Mucosa of descending colon (tissue), 3 donors: ENCODE data around the gene FLYWCH1. TPM values are rescaled to one million over a fixed set of nuclear protein-coding genes. Genes with fewer than 3 reads are reported as not detected.
"Not testable (repeated sequence)": the region's sequence is repeated elsewhere in the genome, so short reads cannot be mapped to it uniquely, and the experiment has no call there.

Experiments used
- ATAC-seq: fragments of 200-7000 bp; cut with Tn5 transposase; one replicate; pipeline ENCODE4 v1.9.1; 2020; ENCODE audit warnings: mild to moderate bottlenecking, moderate library complexity
- DNase-seq, 3 donors: peaks; one replicate each; pipeline ENCODE4 v3.0.0-alpha.2; 2020
- H3K36me3 ChIP-seq: fragments of 200-600 bp; one replicate; pipeline ENCODE4 v1.8.0; 2021; ENCODE audit warnings: low read depth, mild to moderate bottlenecking
- H3K4me1 ChIP-seq: fragments of 200-600 bp; one replicate; pipeline ENCODE4 v1.8.0; 2021; ENCODE audit warnings: low read depth, mild to moderate bottlenecking
- H3K4me3 ChIP-seq: fragments of 200-600 bp; one replicate; pipeline ENCODE4 v1.8.0; 2021; ENCODE audit warnings: mild to moderate bottlenecking
- H3K9me3 ChIP-seq: fragments of 200-600 bp; one replicate; pipeline ENCODE4 v1.8.0; 2021; ENCODE audit warnings: mild to moderate bottlenecking
- CTCF ChIP-seq: fragments of 200-600 bp; IDR thresholded peaks from one replicate; pipeline ENCODE4 v1.8.0; 2022; ENCODE audit warnings: antibody characterized with exemption, mild to moderate bottlenecking
- intact Hi-C, 2 donors: fragments of 100-400 bp; cut with DNase I in 1 of 2; cut with micrococcal nuclease in 1 of 2; formaldehyde crosslinking; loops; one replicate each; pipeline versions ENCODE4 v1.11.0 to v1.11.1; 2022; cut with DNase I, micrococcal nuclease
- total RNA-seq, 3 donors: library from RNA; stranded (reverse); fragmentation: NEBNext Ultra II Directional in 2 of 3; extraction: Animal tissue kit (Norgen Biotek cat#: 25700) in 2 of 3; gene quantifications; one replicate each; pipeline versions ENCODE4 v1.2.1 to v1.2.4, GENCODE V29; 2021 to 2023
- donor health status: DM: no; HTN: no; CAD: no; lungs with moderate emphysema.
- donor health status: DM: no; HTN: no; CAD: no.
- donor health status: DM: no; HTN: yes; CAD: no.

FLYWCH1 gene
- total RNA-seq, 3 donors from 2014 or later = 26.6 to 46.0 (median 34.3) TPM

- H3K4me1 ChIP-seq = no peaks in the 10 kb centered on the region
- intact Hi-C loops = no loop called here
- no peaks in the 10 kb centered on the region for H3K9me3 ChIP-seq
- no peak for ATAC-seq
- no peak for DNase-seq
- TF ChIP-seq CTCF = no peak
- H3K36me3 ChIP-seq = peaks cover 4% of the 10 kb centered on the region
- no peak overlapping the region for H3K4me3 ChIP-seq
Observed at GRCh38 chr16:2939968-2940367, 28.2 kb downstream of the FLYWCH1 start.

- no peak for ATAC-seq
- intact Hi-C loops = no loop called here
- no peaks in the 10 kb centered on the region for H3K36me3 ChIP-seq
Observed at GRCh38 chr16:2942045-2942444, 30.3 kb downstream of the FLYWCH1 start.

GRCh38 chr16:2943716-2944115 lies 32.0 kb downstream of the FLYWCH1 start:
- H3K4me3 ChIP-seq, H3K4me1 ChIP-seq, H3K36me3 ChIP-seq, DNase-seq, ATAC-seq, intact Hi-C loops, H3K9me3 ChIP-seq: not testable (repeated sequence)

More at GRCh38 chr16:2942045-2942444, 30.3 kb downstream of the FLYWCH1 start:
- no peaks in the 10 kb centered on the region for H3K9me3 ChIP-seq
- no peak for DNase-seq
- no peak overlapping the region for H3K4me3 ChIP-seq
- no peak for TF ChIP-seq CTCF
- H3K4me1 ChIP-seq = no peaks in the 10 kb centered on the region

- Histone ChIP-seq H3K9me3 (no peaks in the 10 kb centered on the region), H3K4me1 (no peaks in the 10 kb centered on the region), H3K36me3 (no peaks in the 10 kb centered on the region), H3K4me3 (no peak overlapping the region)
- TF ChIP-seq CTCF = no peak
- ATAC-seq = no peak
- intact Hi-C loops = no loop called here
- no peak for DNase-seq
Observed at GRCh38 chr16:2946649-2947048, 34.9 kb downstream of the FLYWCH1 start.

- DNase-seq = no peak
- intact Hi-C loops = no loop called here
- H3K9me3 ChIP-seq = no peaks in the 10 kb centered on the region
- no peak overlapping the region for H3K4me3 ChIP-seq
- TF ChIP-seq CTCF = no peak
- no peak for ATAC-seq
- no peaks in the 10 kb centered on the region for H3K4me1 ChIP-seq
- H3K36me3 ChIP-seq = no peaks in the 10 kb centered on the region
Observed at GRCh38 chr16:2948807-2949704, 37.3 kb downstream of the FLYWCH1 start.

GRCh38 chr16:2949705-2950352 lies 38.1 kb downstream of the FLYWCH1 start:
- H3K4me3 ChIP-seq = no peak overlapping the region
- DNase-seq (no peak), ATAC-seq (no peak)
- TF ChIP-seq CTCF = no peak
- H3K36me3 ChIP-seq = no peaks in the 10 kb centered on the region
- no peaks in the 10 kb centered on the region for H3K4me1 ChIP-seq
- intact Hi-C loops = no loop called here
- no peaks in the 10 kb centered on the region for H3K9me3 ChIP-seq
